ENCODE results near the gene SCAPER.

- TF ChIP-seq CTCF (IDR thresholded peaks at IDR 0.05) = no peak
- TF ChIP-seq POLR2AphosphoS5 (IDR thresholded peaks at IDR 0.05) = no peak
- no peak for TF ChIP-seq POLR2A (IDR thresholded peaks at IDR 0.05; ENCODE audit: low read depth)
- no peak for TF ChIP-seq EP300 (IDR thresholded peaks at IDR 0.05)
Measured at GRCh38 chr15:76764004-76764403, 141.1 kb downstream of the SCAPER start.

Measured in esophagus muscularis mucosa (tissue), 4 donors.